ENCODE results near the gene KLK15.

The KLK15 gene

DNA sequence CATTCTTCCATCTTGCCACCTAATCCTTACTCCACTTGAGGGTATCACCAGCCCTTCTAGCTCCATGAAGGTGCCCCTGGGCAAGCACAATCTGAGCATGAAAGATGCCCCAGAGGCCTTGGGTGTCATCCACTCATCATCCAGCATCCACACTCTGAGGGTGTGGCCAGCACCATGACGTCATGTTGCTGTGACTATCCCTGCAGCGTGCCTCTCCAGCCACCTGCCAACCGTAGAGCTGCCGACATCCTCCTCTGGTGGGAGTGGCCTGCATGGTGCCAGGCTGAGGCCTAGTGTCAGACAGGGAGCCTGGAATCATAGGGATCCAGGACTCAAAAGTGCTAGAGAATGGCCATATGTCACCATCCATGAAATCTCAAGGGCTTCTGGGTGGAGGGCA, 18.2 kb upstream of the KLK15 start:
- Histone ChIP-seq H3K27me3 (no peaks in the 10 kb centered on the region), H3K4me1 (peaks cover 5% of the 10 kb centered on the region; the same call in 1 of the 2 replicates), H3K36me3 (no peaks in the 10 kb centered on the region), H3K9me3 (no peaks in the 10 kb centered on the region), H3K4me3 (ENCODE audit: low read depth, low read length) (no peak overlapping the region)
- DNase-seq = no peak
- TF ChIP-seq, protein P1, sequence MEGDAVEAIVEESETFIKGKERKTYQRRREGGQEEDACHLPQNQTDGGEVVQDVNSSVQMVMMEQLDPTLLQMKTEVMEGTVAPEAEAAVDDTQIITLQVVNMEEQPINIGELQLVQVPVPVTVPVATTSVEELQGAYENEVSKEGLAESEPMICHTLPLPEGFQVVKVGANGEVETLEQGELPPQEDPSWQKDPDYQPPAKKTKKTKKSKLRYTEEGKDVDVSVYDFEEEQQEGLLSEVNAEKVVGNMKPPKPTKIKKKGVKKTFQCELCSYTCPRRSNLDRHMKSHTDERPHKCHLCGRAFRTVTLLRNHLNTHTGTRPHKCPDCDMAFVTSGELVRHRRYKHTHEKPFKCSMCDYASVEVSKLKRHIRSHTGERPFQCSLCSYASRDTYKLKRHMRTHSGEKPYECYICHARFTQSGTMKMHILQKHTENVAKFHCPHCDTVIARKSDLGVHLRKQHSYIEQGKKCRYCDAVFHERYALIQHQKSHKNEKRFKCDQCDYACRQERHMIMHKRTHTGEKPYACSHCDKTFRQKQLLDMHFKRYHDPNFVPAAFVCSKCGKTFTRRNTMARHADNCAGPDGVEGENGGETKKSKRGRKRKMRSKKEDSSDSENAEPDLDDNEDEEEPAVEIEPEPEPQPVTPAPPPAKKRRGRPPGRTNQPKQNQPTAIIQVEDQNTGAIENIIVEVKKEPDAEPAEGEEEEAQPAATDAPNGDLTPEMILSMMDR (IDR thresholded peaks at IDR 0.05; ENCODE audit: low read depth, low read length) = no peak

DNA sequence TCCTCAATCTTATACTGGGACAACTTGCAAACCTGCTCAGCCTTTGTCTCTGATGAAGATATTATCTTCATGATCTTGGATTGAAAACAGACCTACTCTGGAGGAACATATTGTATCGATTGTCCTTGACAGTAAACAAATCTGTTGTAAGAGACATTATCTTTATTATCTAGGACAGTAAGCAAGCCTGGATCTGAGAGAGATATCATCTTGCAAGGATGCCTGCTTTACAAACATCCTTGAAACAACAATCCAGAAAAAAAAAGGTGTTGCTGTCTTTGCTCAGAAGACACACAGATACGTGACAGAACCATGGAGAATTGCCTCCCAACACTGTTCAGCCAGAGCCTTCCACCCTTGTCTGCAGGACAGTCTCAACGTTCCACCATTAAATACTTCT, 17.4 kb upstream of the KLK15 start:
- no peak for DNase-seq
- no peaks in the 10 kb centered on the region for H3K9me3 ChIP-seq
- no peaks in the 10 kb centered on the region for H3K36me3 ChIP-seq
- peaks cover 5% of the 10 kb centered on the region; the same call in 1 of the 2 replicates for H3K4me1 ChIP-seq
- no peak overlapping the region for H3K4me3 ChIP-seq (ENCODE audit: low read depth, low read length)
- H3K27me3 ChIP-seq = no peaks in the 10 kb centered on the region
- TF ChIP-seq, protein P1 (IDR thresholded peaks at IDR 0.05; ENCODE audit: low read depth, low read length) = no peak

DNA sequence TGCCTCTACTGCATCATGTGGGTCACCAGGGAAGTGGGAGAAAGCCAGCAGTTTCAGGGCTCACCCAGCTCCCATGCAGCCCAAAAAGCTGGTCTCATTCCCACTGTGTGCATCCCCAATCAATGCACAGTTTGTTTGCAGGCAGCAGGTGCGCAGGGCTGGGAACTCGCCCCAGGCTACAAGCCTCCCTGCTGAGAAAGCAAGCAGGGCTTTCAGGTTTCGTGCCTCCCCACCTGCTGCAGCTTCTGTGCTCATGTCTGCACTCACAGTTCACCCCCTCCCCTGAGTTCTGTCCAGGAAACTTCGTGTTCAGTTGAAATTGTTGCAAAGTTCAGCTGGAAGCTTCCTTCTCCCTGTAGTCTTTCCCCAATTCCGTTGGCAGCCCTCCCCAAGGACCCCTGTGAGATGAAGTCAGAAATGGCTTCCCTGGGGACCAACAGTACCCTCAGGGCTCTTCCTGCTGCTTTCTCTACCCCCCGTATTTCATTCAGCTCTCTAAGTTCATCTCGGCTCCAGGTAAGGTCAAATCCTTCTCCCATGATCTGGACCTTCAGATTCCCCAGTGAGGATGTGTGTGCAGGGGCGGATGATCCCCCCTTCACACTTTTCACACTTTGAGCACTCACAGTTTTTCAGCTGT, 11.0 kb upstream of the KLK15 start:
- DNase-seq = no peak
- H3K36me3 ChIP-seq = no peaks in the 10 kb centered on the region
- H3K4me1 ChIP-seq = no peaks in the 10 kb centered on the region
- no peaks in the 10 kb centered on the region for H3K27me3 ChIP-seq
- TF ChIP-seq, protein P1 (IDR thresholded peaks at IDR 0.05; ENCODE audit: low read depth, low read length) = no peak
- no peaks in the 10 kb centered on the region for H3K9me3 ChIP-seq
- H3K4me3 ChIP-seq (ENCODE audit: low read depth, low read length) = no peak overlapping the region

GRCh38 chr19:50843701-50844221, 10.4 kb upstream of the KLK15 start:
- H3K4me1 ChIP-seq = no peaks in the 10 kb centered on the region
- DNase-seq = no peak
- no peaks in the 10 kb centered on the region for H3K36me3 ChIP-seq
- no peak overlapping the region for H3K4me3 ChIP-seq (ENCODE audit: low read depth, low read length)
- H3K27me3 ChIP-seq = no peaks in the 10 kb centered on the region
- TF ChIP-seq, protein P1 (IDR thresholded peaks at IDR 0.05; ENCODE audit: low read depth, low read length) = no peak
- H3K9me3 ChIP-seq = no peaks in the 10 kb centered on the region

DNA sequence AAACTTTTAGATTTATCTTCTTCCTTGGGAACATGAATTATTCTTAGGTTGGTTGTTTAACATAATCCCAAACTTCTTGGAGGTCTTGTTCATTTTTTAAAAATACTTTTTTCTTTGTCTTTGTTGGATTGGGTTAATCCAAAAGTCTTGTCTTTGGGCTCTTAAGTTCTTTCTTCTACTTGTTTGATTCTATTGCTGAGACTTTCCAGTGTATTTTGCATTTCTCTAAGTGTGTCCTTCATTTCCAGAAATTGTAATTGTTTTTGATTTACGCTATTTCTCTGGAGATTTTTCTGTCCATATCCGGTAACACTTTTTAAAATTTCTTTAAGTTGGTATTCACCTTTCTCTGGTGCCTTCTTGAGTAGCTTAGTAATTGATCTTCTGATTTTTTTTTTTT, 9.8 kb upstream of the KLK15 start:
- no peak for DNase-seq
- H3K27me3 ChIP-seq = no peaks in the 10 kb centered on the region
- H3K4me1 ChIP-seq = no peaks in the 10 kb centered on the region
- H3K4me3 ChIP-seq (ENCODE audit: low read depth, low read length) = no peak overlapping the region
- H3K36me3 ChIP-seq = no peaks in the 10 kb centered on the region
- TF ChIP-seq, protein P1 (IDR thresholded peaks at IDR 0.05; ENCODE audit: low read depth, low read length) = no peak
- no peaks in the 10 kb centered on the region for H3K9me3 ChIP-seq

DNA sequence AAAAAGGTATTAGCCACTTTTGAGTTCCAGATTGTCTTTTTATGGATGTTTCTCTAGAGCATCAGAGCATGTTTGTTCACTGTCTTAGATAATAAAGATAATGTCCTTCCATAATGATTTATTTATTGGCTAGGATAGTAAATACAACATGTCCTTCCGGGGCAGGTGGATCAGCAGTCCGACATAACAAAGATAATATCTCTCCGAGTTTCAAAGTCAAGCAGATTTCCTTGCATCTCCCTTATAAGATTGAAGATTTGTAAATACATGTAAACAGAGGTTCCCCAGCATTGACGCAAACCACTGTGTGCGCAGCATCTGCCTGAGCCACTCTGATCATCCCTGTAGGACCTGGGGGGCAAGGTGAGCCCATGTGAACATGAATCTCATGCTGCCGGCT, 8.8 kb upstream of the KLK15 start:
- no peaks in the 10 kb centered on the region for H3K27me3 ChIP-seq
- H3K9me3 ChIP-seq = no peaks in the 10 kb centered on the region

More for the DNA sequence above, 8.8 kb upstream of the KLK15 start:
- Histone ChIP-seq H3K4me1 (no peaks in the 10 kb centered on the region), H3K36me3 (no peaks in the 10 kb centered on the region), H3K4me3 (ENCODE audit: low read depth, low read length) (no peak overlapping the region)
- no peak for DNase-seq
- TF ChIP-seq, protein P1 (IDR thresholded peaks at IDR 0.05; ENCODE audit: low read depth, low read length) = no peak
